Activated CD4-positive, alpha-beta T cell treated with anti-CD3 and anti-CD28 coated beads for 36 hours (primary cell): ENCODE measurements around the gene LMBR1. TPM values are rescaled to one million over a fixed set of nuclear protein-coding genes. Genes with fewer than 3 reads are reported as not detected.

Experiments used
- ATAC-seq: fragments of 200-7000 bp; cut with Tn5 transposase; one replicate; pipeline ENCODE4 v1.10.0; 2021; ENCODE audit warnings: mild to moderate bottlenecking, moderate library complexity
- CTCF ChIA-PET: fragments of 350-600 bp; sonication (Branson Sonifier 250); formaldehyde crosslinking; loops from one replicate; lab custom pipeline; 2021; ENCODE audit warnings: antibody characterized with exemption; lab: Charles Lee
- POLR2A ChIA-PET: fragments of 350-600 bp; sonication (Branson Sonifier 250); formaldehyde crosslinking; loops from one replicate; lab custom pipeline; 2021; ENCODE audit warnings: antibody characterized with exemption, inconsistent platforms; lab: Charles Lee
- DNase-seq: peaks from one replicate; pipeline ENCODE4 v3.0.0-alpha.2; 2020
- H3K27ac Mint-ChIP-seq: one replicate; pipeline ENCODE4 v1.8.0; 2021; ENCODE audit warnings: mixed read lengths
- H3K27me3 Mint-ChIP-seq: one replicate; pipeline ENCODE4 v1.8.0; 2021; ENCODE audit warnings: mixed read lengths
- H3K36me3 Mint-ChIP-seq: one replicate; pipeline ENCODE4 v1.8.0; 2021; ENCODE audit warnings: low read depth, mixed read lengths
- H3K4me1 Mint-ChIP-seq: one replicate; pipeline ENCODE4 v1.8.0; 2021; ENCODE audit warnings: mixed read lengths
- H3K4me3 Mint-ChIP-seq: one replicate; pipeline ENCODE4 v1.8.0; 2021; ENCODE audit warnings: mild to moderate bottlenecking, moderate library complexity, mixed read lengths
- H3K9me3 Mint-ChIP-seq: one replicate; pipeline ENCODE4 v1.8.0; 2021; ENCODE audit warnings: low read depth, mixed read lengths
- intact Hi-C, 2 experiments: fragments of 100-400 bp; cut with DNase I in 1 of 2; cut with micrococcal nuclease in 1 of 2; formaldehyde crosslinking; loops; one replicate each; pipeline versions ENCODE4 v1.14.2 to v1.15.1; 2022 to 2024; cut with DNase I, micrococcal nuclease
- total RNA-seq, 2 experiments: library from RNA; stranded (reverse); gene quantifications; one replicate each; pipeline ENCODE4 v1.2.3, GENCODE V29; 2021

Gene LMBR1
- total RNA-seq, 2 experiments from 2014 or later: 31.0 to 39.0 TPM

DNA sequence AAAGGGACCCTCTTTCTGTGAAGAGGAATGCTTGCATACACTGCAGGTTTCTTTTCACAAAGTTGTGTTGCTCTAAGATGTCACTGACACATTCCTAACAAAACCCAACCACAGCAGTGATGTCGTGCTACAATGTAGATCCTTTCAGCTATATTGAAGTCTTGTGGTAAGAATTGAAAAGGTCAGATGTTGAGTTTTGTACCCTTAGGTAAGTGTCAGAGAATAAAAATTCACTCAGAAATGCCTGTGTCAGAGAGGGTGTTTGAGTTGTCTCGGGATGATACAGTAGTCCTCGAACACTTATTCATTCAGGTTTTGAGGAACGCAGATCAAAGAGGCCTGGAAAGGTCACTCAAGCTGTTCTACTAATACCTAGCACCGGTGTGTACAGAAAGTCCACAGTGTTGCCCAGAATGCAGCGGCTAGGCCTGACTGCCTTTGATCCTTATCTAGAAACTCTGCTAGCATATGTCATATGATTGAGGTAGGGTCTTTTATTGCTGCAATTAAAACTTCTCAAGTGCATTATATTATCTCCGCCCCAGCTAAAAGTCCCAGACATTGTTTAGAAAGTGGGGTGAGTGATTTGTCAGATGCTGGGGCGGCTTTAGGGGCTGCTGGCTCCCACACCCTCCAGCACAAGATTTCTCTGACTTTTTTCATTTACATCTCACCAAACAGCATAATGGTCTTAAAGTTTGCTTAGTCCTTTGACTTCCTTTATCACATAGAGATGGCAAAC, 226.4 kb downstream of the LMBR1 start:
- POLR2A ChIA-PET: no interaction called here
- DNase-seq: no peak

DNA sequence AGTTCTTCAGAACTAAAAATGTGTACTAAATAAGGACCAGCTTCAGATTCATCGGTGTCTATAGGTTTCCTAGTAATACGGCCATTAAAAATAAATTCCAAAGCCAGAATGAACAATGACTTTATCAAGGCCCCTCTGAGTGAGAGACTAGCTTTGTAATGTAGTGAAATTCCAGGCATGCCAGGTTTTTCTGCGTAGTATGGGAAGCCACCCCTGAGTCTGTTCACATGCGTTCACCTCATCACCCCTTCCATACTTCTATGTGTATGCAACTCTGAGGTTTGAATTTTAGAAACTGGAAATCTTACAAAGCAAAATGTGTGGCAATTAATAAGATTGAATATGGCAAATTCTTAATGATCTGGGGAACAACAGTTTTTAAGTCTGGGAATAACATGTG, 227.9 kb downstream of the LMBR1 start:
- Mint-ChIP-seq H3K4me1 (no peaks in the 10 kb centered on the region), H3K27me3 (no peaks in the 10 kb centered on the region), H3K36me3 (no peaks in the 10 kb centered on the region), H3K4me3 (no peak overlapping the region), H3K27ac (no peak overlapping the region), H3K9me3 (no peaks in the 10 kb centered on the region)
- DNase-seq: no peak
- ChIA-PET POLR2A (no interaction called here), CTCF (no interaction called here)
- intact Hi-C loops: no loop called here
- no peak for ATAC-seq

More for the DNA sequence above, 226.4 kb downstream of the LMBR1 start:
- Mint-ChIP-seq H3K9me3 (no peaks in the 10 kb centered on the region), H3K36me3 (no peaks in the 10 kb centered on the region), H3K4me1 (no peaks in the 10 kb centered on the region), H3K4me3 (no peak overlapping the region), H3K27ac (no peak overlapping the region), H3K27me3 (no peaks in the 10 kb centered on the region)
- CTCF ChIA-PET: no interaction called here
- intact Hi-C loops: no loop called here
- peak; percentile 58 for ATAC-seq

DNA sequence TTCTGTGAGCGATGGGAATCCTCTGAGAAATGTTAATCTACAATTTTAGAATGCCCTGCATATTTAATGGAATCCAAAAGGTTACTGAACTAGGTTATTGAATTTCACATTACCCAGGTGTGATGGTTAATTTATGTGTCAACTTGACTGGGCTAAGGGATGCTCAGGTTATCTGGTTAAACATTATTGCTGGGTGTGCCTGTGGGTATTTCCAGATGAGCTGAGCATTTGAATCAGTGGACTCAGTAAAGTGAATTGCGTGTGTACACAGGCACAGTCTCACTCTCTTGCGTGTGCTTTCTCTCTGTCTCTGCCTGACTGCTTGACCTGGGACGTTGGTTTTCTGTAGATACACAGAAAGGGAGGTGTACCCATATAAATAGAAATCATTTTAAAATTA, 230.7 kb downstream of the LMBR1 start:
- H3K36me3 Mint-ChIP-seq: no peaks in the 10 kb centered on the region
- no peaks in the 10 kb centered on the region for H3K9me3 Mint-ChIP-seq
- no peak overlapping the region for H3K4me3 Mint-ChIP-seq
- H3K27ac Mint-ChIP-seq: no peak overlapping the region
- CTCF ChIA-PET: no interaction called here
- ATAC-seq (no peak), DNase-seq (no peak)
- H3K4me1 Mint-ChIP-seq: no peaks in the 10 kb centered on the region
- POLR2A ChIA-PET: no interaction called here
- H3K27me3 Mint-ChIP-seq: no peaks in the 10 kb centered on the region
- intact Hi-C loops: no loop called here

DNA sequence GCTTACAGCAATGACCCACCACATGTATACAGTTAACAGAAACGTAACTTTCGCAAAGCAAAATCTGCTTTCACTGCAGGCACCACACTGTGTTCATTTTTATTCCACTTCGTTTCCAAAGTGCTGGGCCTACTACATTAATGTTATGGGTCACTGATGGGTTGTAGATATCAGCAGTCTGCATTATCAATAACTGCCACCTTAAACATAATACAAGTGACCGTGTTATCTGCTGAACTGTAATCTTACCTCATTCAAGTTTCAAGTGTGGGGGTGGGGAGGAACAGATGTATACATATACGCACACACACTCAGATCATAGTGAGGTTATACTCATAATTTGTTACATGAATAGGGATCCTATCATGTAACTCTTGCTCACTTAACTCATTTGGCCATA, 231.3 kb downstream of the LMBR1 start:
- H3K27me3 Mint-ChIP-seq: no peaks in the 10 kb centered on the region
- DNase-seq: no peak
- ChIA-PET CTCF (no interaction called here), POLR2A (no interaction called here)
- H3K27ac Mint-ChIP-seq: no peak overlapping the region
- H3K9me3 Mint-ChIP-seq: no peaks in the 10 kb centered on the region
- no peak for ATAC-seq
- intact Hi-C loops: no loop called here
- no peaks in the 10 kb centered on the region for H3K4me1 Mint-ChIP-seq
- H3K36me3 Mint-ChIP-seq: no peaks in the 10 kb centered on the region
- no peak overlapping the region for H3K4me3 Mint-ChIP-seq

DNA sequence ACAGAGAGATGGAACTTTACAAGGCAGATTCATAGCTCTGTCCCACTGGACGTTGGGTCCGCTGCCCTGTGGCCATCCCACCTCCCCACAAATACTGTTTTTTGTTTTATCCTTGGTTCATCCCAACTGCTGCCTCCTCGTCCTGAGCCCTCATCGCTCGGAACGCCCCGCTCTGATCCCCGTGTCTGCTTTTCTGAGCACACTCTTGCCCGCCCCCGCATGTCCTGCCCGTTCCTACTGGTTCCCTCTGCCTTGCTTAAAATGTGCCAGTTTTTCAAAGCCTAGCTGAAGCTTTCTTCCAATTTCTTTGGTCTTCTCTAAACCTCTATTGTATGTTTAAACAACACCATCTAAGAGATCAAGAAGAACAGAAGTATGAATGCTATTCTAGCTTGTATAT, 233.0 kb downstream of the LMBR1 start:
- ChIA-PET POLR2A (no interaction called here), CTCF (interaction anchor here (0.8 kb wide), 1 partner anchor 11 kb away, joined by 3 read pairs; no protein-coding TSS in a partner anchor)
- intact Hi-C loops: no loop called here
- no peaks in the 10 kb centered on the region for H3K4me1 Mint-ChIP-seq
- no peak overlapping the region for H3K27ac Mint-ChIP-seq
- no peaks in the 10 kb centered on the region for H3K9me3 Mint-ChIP-seq
- no peak overlapping the region for H3K4me3 Mint-ChIP-seq
- H3K36me3 Mint-ChIP-seq: no peaks in the 10 kb centered on the region
- no peak for DNase-seq
- ATAC-seq: no peak
- peaks cover 4% of the 10 kb centered on the region for H3K27me3 Mint-ChIP-seq

DNA sequence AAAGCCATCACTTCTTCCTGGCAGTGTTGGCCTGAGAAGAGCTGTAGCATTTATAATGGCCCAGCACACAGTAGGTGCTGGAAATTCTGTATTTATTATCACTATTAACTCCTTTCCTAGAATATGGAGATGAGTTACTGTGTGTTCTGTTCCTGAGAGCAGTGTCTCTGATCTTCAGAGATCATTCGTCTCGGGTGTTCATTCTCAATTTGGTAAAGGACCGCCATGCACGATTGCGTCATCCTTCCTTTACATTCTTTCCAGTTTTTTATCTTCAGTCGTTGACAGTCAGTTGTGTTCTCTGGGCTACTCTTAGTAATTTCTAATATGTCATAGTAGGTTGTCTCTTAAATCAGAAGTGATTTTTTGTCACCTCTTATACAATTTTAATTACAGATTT, 233.8 kb downstream of the LMBR1 start:
- H3K9me3 Mint-ChIP-seq: no peaks in the 10 kb centered on the region
- peaks cover 7% of the 10 kb centered on the region for H3K27me3 Mint-ChIP-seq
- H3K4me3 Mint-ChIP-seq: no peak overlapping the region
- DNase-seq: no peak
- intact Hi-C loops: no loop called here
- POLR2A ChIA-PET: no interaction called here
- no peak overlapping the region for H3K27ac Mint-ChIP-seq
- CTCF ChIA-PET: no interaction called here
- ATAC-seq: no peak
- H3K36me3 Mint-ChIP-seq: no peaks in the 10 kb centered on the region
- H3K4me1 Mint-ChIP-seq: no peaks in the 10 kb centered on the region

DNA sequence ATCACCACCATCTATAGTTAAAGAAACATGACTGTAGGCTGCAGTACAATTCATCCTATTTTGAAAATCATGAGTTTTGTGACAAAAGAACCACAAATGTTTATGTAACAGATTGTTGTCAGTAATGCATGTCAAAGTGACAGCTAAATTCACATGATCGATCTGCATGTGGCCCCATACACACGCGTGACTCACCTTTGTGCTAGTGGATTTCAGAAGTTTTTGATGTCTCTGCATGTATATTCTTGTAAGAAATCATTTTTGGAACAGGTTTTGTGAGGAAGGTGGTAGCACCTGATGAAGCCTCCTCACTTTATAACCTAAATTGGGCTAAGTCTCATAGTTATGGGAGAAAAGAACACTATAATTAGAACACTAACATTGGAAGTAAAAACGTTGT, 235.3 kb downstream of the LMBR1 start:
- POLR2A ChIA-PET: no interaction called here
- H3K27ac Mint-ChIP-seq: no peak overlapping the region
- CTCF ChIA-PET: no interaction called here
- H3K4me3 Mint-ChIP-seq: no peak overlapping the region
- ATAC-seq: no peak
- H3K9me3 Mint-ChIP-seq: no peaks in the 10 kb centered on the region
- no peak for DNase-seq
- no peaks in the 10 kb centered on the region for H3K4me1 Mint-ChIP-seq
- no peaks in the 10 kb centered on the region for H3K36me3 Mint-ChIP-seq
- peaks cover 12% of the 10 kb centered on the region for H3K27me3 Mint-ChIP-seq
- intact Hi-C loops: no loop called here

DNA sequence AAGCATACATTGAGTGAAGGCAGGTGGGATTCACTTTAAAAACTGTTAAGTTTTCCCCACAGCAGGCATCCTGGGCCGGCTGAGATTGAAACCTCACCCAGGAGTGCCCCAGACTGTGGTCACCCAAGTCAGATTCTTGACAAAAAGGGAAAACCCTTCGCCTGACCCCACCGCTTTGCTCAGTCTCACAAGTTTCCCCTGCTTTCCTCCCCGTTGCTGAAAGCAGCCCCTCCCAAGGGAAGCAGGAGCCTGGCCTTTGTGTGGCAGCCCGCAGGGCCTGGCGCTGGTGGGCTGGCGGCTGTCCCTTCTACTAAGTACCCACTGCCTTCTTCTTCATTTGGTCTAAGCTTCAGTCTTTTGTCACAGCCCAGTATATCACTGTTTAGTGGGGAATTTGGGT, 236.4 kb downstream of the LMBR1 start:
- no peaks in the 10 kb centered on the region for H3K36me3 Mint-ChIP-seq
- ChIA-PET POLR2A (no interaction called here), CTCF (no interaction called here)
- intact Hi-C loops: no loop called here
- no peaks in the 10 kb centered on the region for H3K4me1 Mint-ChIP-seq
- DNase-seq: no peak
- H3K4me3 Mint-ChIP-seq: no peak overlapping the region
- no peaks in the 10 kb centered on the region for H3K9me3 Mint-ChIP-seq
- H3K27me3 Mint-ChIP-seq: peaks cover 19% of the 10 kb centered on the region
- H3K27ac Mint-ChIP-seq: no peak overlapping the region
- ATAC-seq: no peak

DNA sequence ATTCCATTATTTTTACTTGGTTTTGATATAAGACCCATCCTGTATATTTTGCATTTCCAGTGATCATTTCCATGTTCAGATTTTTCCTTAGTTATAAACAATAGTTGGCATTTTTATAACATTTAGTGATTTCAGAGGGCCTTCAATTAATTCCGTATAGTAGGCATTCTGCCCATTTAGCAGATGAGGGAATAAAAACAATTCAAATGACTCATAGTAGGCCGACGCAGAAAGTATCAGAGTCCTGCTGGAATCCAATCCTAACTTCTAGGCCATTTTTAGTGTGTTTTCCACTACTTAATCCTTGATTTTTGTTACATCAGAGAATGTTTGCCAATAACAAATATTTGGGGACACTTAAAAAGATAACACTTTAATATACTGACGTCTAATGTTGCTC, 237.0 kb downstream of the LMBR1 start:
- Mint-ChIP-seq H3K36me3 (no peaks in the 10 kb centered on the region), H3K27me3 (peaks cover 22% of the 10 kb centered on the region), H3K4me3 (no peak overlapping the region), H3K9me3 (no peaks in the 10 kb centered on the region), H3K27ac (no peak overlapping the region), H3K4me1 (no peaks in the 10 kb centered on the region)
- ATAC-seq (no peak), DNase-seq (no peak)
- intact Hi-C loops: no loop called here
- CTCF ChIA-PET: no interaction called here
- POLR2A ChIA-PET: no interaction called here

DNA sequence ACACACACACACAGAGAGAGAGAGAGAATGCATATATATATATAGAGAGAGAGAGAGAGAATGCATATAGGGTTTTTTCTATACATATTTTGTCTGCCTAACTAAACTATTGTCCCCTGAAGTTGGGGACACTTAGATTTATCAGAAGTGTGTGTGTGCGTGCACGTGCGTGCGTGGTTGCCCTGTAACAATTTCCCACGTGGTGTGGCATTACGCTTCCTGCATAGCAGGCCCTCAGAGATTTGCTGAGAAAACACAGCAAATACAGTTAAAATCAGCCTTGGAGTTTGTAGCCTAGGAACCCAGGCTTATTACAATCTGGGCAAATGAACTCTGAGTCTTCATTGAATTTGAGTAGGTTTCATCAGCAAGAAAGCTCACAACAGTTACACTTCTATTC, 237.7 kb downstream of the LMBR1 start:
- H3K4me1 Mint-ChIP-seq: no peaks in the 10 kb centered on the region
- peaks cover 29% of the 10 kb centered on the region for H3K27me3 Mint-ChIP-seq
- ATAC-seq (no peak), DNase-seq (no peak)
- no peak overlapping the region for H3K4me3 Mint-ChIP-seq
- H3K27ac Mint-ChIP-seq: no peak overlapping the region
- no peaks in the 10 kb centered on the region for H3K9me3 Mint-ChIP-seq
- intact Hi-C loops: no loop called here
- H3K36me3 Mint-ChIP-seq: no peaks in the 10 kb centered on the region
- CTCF ChIA-PET: no interaction called here
- POLR2A ChIA-PET: no interaction called here

DNA sequence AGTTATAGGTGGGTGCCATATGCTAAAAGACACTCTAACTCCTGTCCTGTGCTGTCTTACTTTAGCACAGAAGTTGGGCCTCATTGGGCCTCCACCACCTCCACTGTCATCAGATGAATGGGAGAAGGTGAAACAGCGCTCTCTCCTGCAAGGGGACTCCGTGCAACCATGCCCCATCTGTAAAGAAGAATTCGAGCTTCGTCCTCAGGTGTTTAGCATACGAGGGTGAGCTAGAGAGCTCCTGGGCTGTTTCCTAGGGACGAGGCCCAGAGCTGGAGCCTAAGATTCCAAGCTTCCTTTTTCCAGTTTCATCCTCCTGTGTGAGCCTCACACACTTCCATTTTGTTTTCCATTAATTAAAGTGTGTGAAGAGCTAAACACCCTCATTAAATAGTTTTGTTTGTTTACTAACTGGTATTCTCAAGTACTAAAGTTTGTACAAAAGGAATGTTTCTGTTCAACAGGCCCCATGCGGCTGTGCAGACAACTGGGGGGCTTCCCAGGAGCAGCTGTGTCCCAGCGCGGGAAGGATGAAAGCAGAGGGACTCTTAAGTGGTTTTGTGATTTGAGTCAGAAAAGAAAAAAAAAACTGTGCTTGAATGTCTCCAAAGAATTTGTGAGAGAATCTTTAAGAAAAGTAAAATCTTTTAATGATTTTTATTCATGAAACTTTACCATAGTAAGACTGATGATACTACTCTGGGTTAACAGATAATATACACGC, 238.3 kb downstream of the LMBR1 start:
- no peaks in the 10 kb centered on the region for H3K9me3 Mint-ChIP-seq
- ATAC-seq (no peak), DNase-seq (no peak)
- H3K27ac Mint-ChIP-seq: no peak overlapping the region
- intact Hi-C loops: no loop called here
- H3K4me1 Mint-ChIP-seq: no peaks in the 10 kb centered on the region
- peaks cover 34% of the 10 kb centered on the region for H3K27me3 Mint-ChIP-seq
- H3K36me3 Mint-ChIP-seq: no peaks in the 10 kb centered on the region
- no peak overlapping the region for H3K4me3 Mint-ChIP-seq
- POLR2A ChIA-PET: no interaction called here
- CTCF ChIA-PET: no interaction called here

DNA sequence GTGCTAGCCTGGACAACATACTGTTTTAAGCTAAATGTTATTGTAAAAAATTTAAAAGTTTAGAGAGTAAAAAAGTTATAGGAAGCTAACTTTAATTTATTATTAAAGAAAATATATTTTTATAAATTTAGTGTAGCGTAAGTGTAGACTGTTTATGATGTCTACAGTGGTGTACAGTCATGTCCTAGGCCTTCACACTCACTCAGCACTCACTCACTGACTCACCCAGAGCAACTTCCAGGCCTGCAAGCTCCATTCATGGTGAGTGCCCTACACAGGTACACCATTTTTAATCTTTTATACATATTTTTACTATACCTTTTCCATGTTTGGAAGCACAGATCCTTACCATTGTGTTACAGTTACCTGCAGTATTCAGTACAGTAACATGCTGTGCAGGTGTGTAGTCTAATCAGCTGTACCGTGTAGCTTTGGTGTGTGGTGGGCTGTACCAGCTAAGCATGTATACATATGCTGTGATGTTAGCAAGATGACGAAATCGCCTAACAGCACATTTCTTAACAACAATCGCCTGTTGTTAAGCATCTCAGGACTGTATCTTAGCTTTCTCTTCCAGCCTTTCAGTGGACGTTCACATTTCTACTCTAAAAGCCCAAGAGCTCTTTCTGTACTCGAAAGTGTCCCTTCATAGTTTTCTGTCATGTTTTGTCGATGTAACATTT, 240.0 kb downstream of the LMBR1 start:
- Mint-ChIP-seq H3K9me3 (peaks cover 1% of the 10 kb centered on the region), H3K36me3 (no peaks in the 10 kb centered on the region), H3K4me3 (no peak overlapping the region), H3K27ac (no peak overlapping the region), H3K27me3 (peaks cover 49% of the 10 kb centered on the region), H3K4me1 (no peaks in the 10 kb centered on the region)
- no peak for DNase-seq
- POLR2A ChIA-PET: no interaction called here
- CTCF ChIA-PET: interaction anchor here (0.7 to 1.1 kb wide), 3 partner anchors 11 to 172 kb away, joined by 3 read pairs; no protein-coding TSS in a partner anchor
- intact Hi-C loops: no loop called here
- ATAC-seq: no peak
